Right lobe of liver (tissue), 6 donors: ENCODE data around the gene SLC35A4. TPM values are rescaled to one million over a fixed set of nuclear protein-coding genes. Genes with fewer than 3 reads are reported as not detected.

Source experiments
- ATAC-seq, 4 donors: fragments of 200-7000 bp; cut with Tn5 transposase; one replicate each; pipeline ENCODE4 v1.9.1; 2020; ENCODE audit warnings: mild to moderate bottlenecking in 4 of 4, moderate library complexity in 4 of 4
- DNase-seq, 3 donors: peaks; one replicate each; pipeline ENCODE4 v3.0.0-alpha.2; 2020
- H3K27ac ChIP-seq, 3 donors: fragments of 200-600 bp; one replicate each; pipeline ENCODE4 v1.8.0; 2022
- H3K27me3 ChIP-seq, 2 donors: fragments of 200-600 bp; one replicate each; pipeline ENCODE4 v1.8.0; 2022
- H3K36me3 ChIP-seq, 4 donors: fragments of 200-600 bp; sonication (generic) in 1 of 4; one replicate each; pipeline versions ENCODE4 v1.5.1 to v1.8.0; 2017 to 2022; ENCODE audit warnings: control low read depth in 1 of 4
- H3K4me1 ChIP-seq, 4 donors: fragments of 200-600 bp; sonication (generic) in 1 of 4; one replicate each; pipeline versions ENCODE4 v1.5.1 to v1.8.0; 2017 to 2022; ENCODE audit warnings: control low read depth in 1 of 4
- H3K4me3 ChIP-seq, 3 donors: fragments of 200-600 bp; one replicate each; pipeline ENCODE4 v1.8.0; 2022
- H3K9me3 ChIP-seq, 4 donors: fragments of 200-600 bp; sonication (generic) in 1 of 4; one replicate each; pipeline versions ENCODE4 v1.5.1 to v1.8.0; 2017 to 2022; ENCODE audit warnings: control low read depth in 1 of 4
- CTCF ChIP-seq, 4 donors: fragments of 200-600 bp in 3 of 4; fragments of 450-650 bp in 1 of 4; IDR thresholded peaks; one replicate each; pipeline versions ENCODE4 v1.5.1 to v1.8.0; 2016 to 2022; ENCODE audit warnings: antibody characterized with exemption in 4 of 4, mild to moderate bottlenecking in 2 of 4
- POLR2A ChIP-seq: fragments of 450-650 bp; IDR thresholded peaks from one replicate; pipeline ENCODE4 v1.6.1; 2017; ENCODE audit warnings: antibody characterized with exemption, mild to moderate bottlenecking
- WGBS: methylation state at CpG from one replicate; pipeline ENCODE4 v1.1.6; 2018; ENCODE audit warnings: low coverage, low lambda C conversion rate; ENCODE audit not compliant: insufficient coverage; ENCODE audit errors: missing lambda C conversion rate; 5-methylcytosine and 5-hydroxymethylcytosine counted together
- intact Hi-C, 2 donors: fragments of 100-400 bp; cut with DNase I; formaldehyde crosslinking; loops; one replicate each; pipeline versions ENCODE4 v1.11.2 to v1.14.1; 2022
- microRNA-seq, 2 donors: library from miRNA; unstranded; fragments of <30 nt; microRNA quantifications; one replicate each; pipeline ENCODE4, GENCODE V29; 2019 to 2020
- small RNA-seq, 2 experiments: library from RNA; depleted of rRNA; stranded (forward); fragments of <200 nt; gene quantifications; one replicate each; pipeline ENCODE3, GENCODE V24; 2016
- total RNA-seq, 6 experiments: library from RNA; depleted of rRNA in 2 of 6; stranded (reverse); fragments of >200 nt in 2 of 6; fragmentation: NEBNext Ultra II Directional in 3 of 6; extraction: Animal tissue kit (Norgen Biotek cat#: 25700) in 3 of 6; gene quantifications; one replicate each; pipeline versions ENCODE4 v1.1.0 to v1.2.4, GENCODE V29; 2016 to 2023
- donor health status: DM: no; HTN: yes; CAD: no.
- donor health status: DM: no; HTN: no; CAD: no.
- donor health status: DM: no; HTN: no; CAD: no.
- donor health status: DM: no; HTN: yes; CAD: no.
- donor health status: DM: no; HTN: yes; CAD: no.

The SLC35A4 gene
- total RNA-seq, 6 experiments from 2014 or later: 28.1 to 38.5 (median 30.2) TPM

GRCh38 chr5:140609126-140609525 lies 44.5 kb downstream of the SLC35A4 start:
- intact Hi-C loops: no loop called here
- no peak overlapping the region for H3K4me3 ChIP-seq
- no peak for TF ChIP-seq POLR2A
- TF ChIP-seq CTCF (IDR thresholded peaks at IDR 0.05): no peak
- no peaks in the 10 kb centered on the region for H3K27me3 ChIP-seq
- peak in 1 of 4 donors; percentile 15 for ATAC-seq
- DNase-seq: no peak
- WGBS: 38% methylated on average over 2 of the region's 4 CpGs
- H3K9me3 ChIP-seq: no peaks in the 10 kb centered on the region
- H3K36me3 ChIP-seq: no peaks in the 10 kb centered on the region
- peak overlapping the region in 1 of 3 donors; percentile 10 for H3K27ac ChIP-seq
- H3K4me1 ChIP-seq: peaks cover 0 to 13% (median 3%) of the 10 kb centered on the region in 4 donors

- Histone ChIP-seq H3K36me3 (no peaks in the 10 kb centered on the region), H3K27ac (peak overlapping the region in 1 of 3 donors; percentile 45), H3K27me3 (no peaks in the 10 kb centered on the region), H3K4me1 (peaks cover 0 to 13% (median 3%) of the 10 kb centered on the region in 4 donors), H3K4me3 (no peak overlapping the region), H3K9me3 (no peaks in the 10 kb centered on the region)
- peak in 3 of 4 donors; percentile 9 to 32 (median 9) for ATAC-seq
- WGBS: 86% methylated on average over 2 of the region's 2 CpGs
- TF ChIP-seq CTCF (IDR thresholded peaks at IDR 0.05) (no peak), POLR2A (no peak)
- no peak for DNase-seq
- intact Hi-C loops: no loop called here
Measured at GRCh38 chr5:140611020-140611521, 46.4 kb downstream of the SLC35A4 start.

Small RNA genes within 50 kb of the gene (microRNA-seq; reads per million reads assigned to microRNA genes)
- gene MIR6831: 0 to 0.64 reads per million in 2 donors

Small RNA genes within 50 kb of the gene (small RNA-seq; reads per million reads assigned to genes)
- gene RF00279 (0 to 0.19 reads per million in 2 experiments), gene RF00443 (0 reads per million in 2 experiments)

Other genes with a start within 250 kb of the SLC35A4 start
- 1 to 10 TPM in 2 of 6 experiments, under 1 TPM in 4; 0.42 to 1.8 (median 0.78) TPM for gene HBEGF, start 218.2 kb upstream of the SLC35A4 start, total RNA-seq
- not detected for gene SLC4A9, start 204.6 kb upstream of the SLC35A4 start, total RNA-seq
- gene ANKHD1, start 163.0 kb upstream of the SLC35A4 start, total RNA-seq: 10 to 100 TPM; 45.5 to 73.2 (median 62.6) TPM
- 10 to 100 TPM; 10.7 to 19.5 (median 13.6) TPM for gene EIF4EBP3, start 17.2 kb upstream of the SLC35A4 start, total RNA-seq
- 10 to 100 TPM; 14.4 to 35.4 (median 18.6) TPM for gene SRA1, start 7.4 kb upstream of the SLC35A4 start, total RNA-seq
- gene APBB3, start 230 bp upstream of the SLC35A4 start, total RNA-seq: 10 to 100 TPM in 5 of 6 experiments, 1 to 10 TPM in 1; 9.6 to 24.3 (median 14.3) TPM
- gene CD14, start 68.3 kb downstream of the SLC35A4 start, total RNA-seq: 100 to 1,000 TPM; 174 to 513 (median 244) TPM
- gene TMCO6, start 74.6 kb downstream of the SLC35A4 start, total RNA-seq: 10 to 100 TPM in 5 of 6 experiments, 1 to 10 TPM in 1; 7.3 to 45.5 (median 23.6) TPM
- gene NDUFA2, start 82.8 kb downstream of the SLC35A4 start, total RNA-seq: 10 to 100 TPM; 35.4 to 56.8 (median 52.4) TPM
- 10 to 100 TPM; 26.6 to 50.7 (median 30.3) TPM for gene IK, start 83.0 kb downstream of the SLC35A4 start, total RNA-seq
- gene WDR55, start 100.1 kb downstream of the SLC35A4 start, total RNA-seq: 10 to 100 TPM; 13.3 to 18.4 (median 15.0) TPM
- gene DND1, start 108.7 kb downstream of the SLC35A4 start, total RNA-seq: 1 to 10 TPM in 1 of 6 experiments, under 1 TPM in 5; 0.27 to 1.4 (median 0.69) TPM
- gene HARS1, start 126.5 kb downstream of the SLC35A4 start, total RNA-seq: 10 to 100 TPM; 22.8 to 46.6 (median 37.0) TPM
- gene HARS2, start 126.6 kb downstream of the SLC35A4 start, total RNA-seq: 10 to 100 TPM in 4 of 6 experiments, 1 to 10 TPM in 2; 8.5 to 13.9 (median 11.5) TPM
- 10 to 100 TPM; 11.6 to 26.4 (median 18.0) TPM for gene ZMAT2, start 135.6 kb downstream of the SLC35A4 start, total RNA-seq
- gene PCDHA1, start 221.3 kb downstream of the SLC35A4 start, total RNA-seq: not detected
- not detected for gene PCDHA2, start 230.0 kb downstream of the SLC35A4 start, total RNA-seq
- gene PCDHA3, start 236.2 kb downstream of the SLC35A4 start, total RNA-seq: under 1 TPM in 1 of 6 experiments, not detected in 5; 0.07 TPM
- gene PCDHA4, start 242.2 kb downstream of the SLC35A4 start, total RNA-seq: under 1 TPM in 4 of 6 experiments, not detected in 2; 0.09 to 0.19 (median 0.13) TPM